Chondrocyte (in vitro differentiated cells): Measurements from ENCODE around the gene ACAP3. TPM values are rescaled to one million over a fixed set of nuclear protein-coding genes. Genes with fewer than 3 reads are reported as not detected.

ENCODE experiments used
- DNase-seq: peaks from one replicate; pipeline ENCODE4 v3.0.0; 2021; ENCODE audit warnings: mixed read lengths, low spot score
- H3K27ac Mint-ChIP-seq: one replicate; pipeline ENCODE4 v1.8.0; 2021; ENCODE audit warnings: mild to moderate bottlenecking, moderate library complexity, mixed read lengths; ENCODE audit not compliant: unreplicated experiment
- H3K27me3 Mint-ChIP-seq: 2 replicates; pipeline ENCODE4 v1.8.0; 2021; ENCODE audit warnings: low read depth, mixed read lengths
- H3K36me3 Mint-ChIP-seq: 2 replicates; pipeline ENCODE4 v1.8.0; 2021; ENCODE audit warnings: low read depth, mixed read lengths
- H3K4me1 Mint-ChIP-seq: 2 replicates; pipeline ENCODE4 v1.8.0; 2021; ENCODE audit warnings: low read depth, mild to moderate bottlenecking, mixed read lengths
- H3K4me3 Mint-ChIP-seq: one replicate; pipeline ENCODE4 v1.8.0; 2021; ENCODE audit warnings: mild to moderate bottlenecking, moderate library complexity, mixed read lengths; ENCODE audit not compliant: unreplicated experiment
- H3K9me3 Mint-ChIP-seq: 2 replicates; pipeline ENCODE4 v1.8.0; 2021; ENCODE audit warnings: low read depth, mixed read lengths
- total RNA-seq: library from RNA; stranded (reverse); gene quantifications from 3 replicates; pipeline ENCODE4 v1.2.1, GENCODE V29; 2021
- TF ChIP-seq, protein P1 (sequence below): fragments of 200-600 bp; sonication (generic); IDR thresholded peaks from 2 replicates; pipeline ENCODE4 v1.5.0; 2021; ENCODE audit warnings: antibody characterized with exemption, mild to moderate bottlenecking, moderate library complexity

Gene ACAP3
- total RNA-seq, 1 donor from 2014 or later: 51.9 TPM

- peaks cover 29% of the 10 kb centered on the region for H3K4me1 Mint-ChIP-seq
- TF ChIP-seq, protein P1, sequence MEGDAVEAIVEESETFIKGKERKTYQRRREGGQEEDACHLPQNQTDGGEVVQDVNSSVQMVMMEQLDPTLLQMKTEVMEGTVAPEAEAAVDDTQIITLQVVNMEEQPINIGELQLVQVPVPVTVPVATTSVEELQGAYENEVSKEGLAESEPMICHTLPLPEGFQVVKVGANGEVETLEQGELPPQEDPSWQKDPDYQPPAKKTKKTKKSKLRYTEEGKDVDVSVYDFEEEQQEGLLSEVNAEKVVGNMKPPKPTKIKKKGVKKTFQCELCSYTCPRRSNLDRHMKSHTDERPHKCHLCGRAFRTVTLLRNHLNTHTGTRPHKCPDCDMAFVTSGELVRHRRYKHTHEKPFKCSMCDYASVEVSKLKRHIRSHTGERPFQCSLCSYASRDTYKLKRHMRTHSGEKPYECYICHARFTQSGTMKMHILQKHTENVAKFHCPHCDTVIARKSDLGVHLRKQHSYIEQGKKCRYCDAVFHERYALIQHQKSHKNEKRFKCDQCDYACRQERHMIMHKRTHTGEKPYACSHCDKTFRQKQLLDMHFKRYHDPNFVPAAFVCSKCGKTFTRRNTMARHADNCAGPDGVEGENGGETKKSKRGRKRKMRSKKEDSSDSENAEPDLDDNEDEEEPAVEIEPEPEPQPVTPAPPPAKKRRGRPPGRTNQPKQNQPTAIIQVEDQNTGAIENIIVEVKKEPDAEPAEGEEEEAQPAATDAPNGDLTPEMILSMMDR: no peak
- H3K9me3 Mint-ChIP-seq: no peaks in the 10 kb centered on the region
- H3K27ac Mint-ChIP-seq: peak overlapping the region; percentile 98
- H3K4me3 Mint-ChIP-seq: no peak overlapping the region
- no peaks in the 10 kb centered on the region for H3K27me3 Mint-ChIP-seq
- DNase-seq: no peak
- peaks cover 23% of the 10 kb centered on the region for H3K36me3 Mint-ChIP-seq
Measured at GRCh38 chr1:1264026-1264425, 43.7 kb downstream of the ACAP3 start.

- TF ChIP-seq, protein P1: no peak
- no peaks in the 10 kb centered on the region for H3K9me3 Mint-ChIP-seq
- no peak for DNase-seq
- no peak overlapping the region for H3K4me3 Mint-ChIP-seq
- peaks cover 29% of the 10 kb centered on the region for H3K4me1 Mint-ChIP-seq
- no peak overlapping the region for H3K27ac Mint-ChIP-seq
- H3K36me3 Mint-ChIP-seq: peaks cover 25% of the 10 kb centered on the region
- H3K27me3 Mint-ChIP-seq: no peaks in the 10 kb centered on the region
Measured at GRCh38 chr1:1262758-1263157, 45.0 kb downstream of the ACAP3 start.

DNA sequence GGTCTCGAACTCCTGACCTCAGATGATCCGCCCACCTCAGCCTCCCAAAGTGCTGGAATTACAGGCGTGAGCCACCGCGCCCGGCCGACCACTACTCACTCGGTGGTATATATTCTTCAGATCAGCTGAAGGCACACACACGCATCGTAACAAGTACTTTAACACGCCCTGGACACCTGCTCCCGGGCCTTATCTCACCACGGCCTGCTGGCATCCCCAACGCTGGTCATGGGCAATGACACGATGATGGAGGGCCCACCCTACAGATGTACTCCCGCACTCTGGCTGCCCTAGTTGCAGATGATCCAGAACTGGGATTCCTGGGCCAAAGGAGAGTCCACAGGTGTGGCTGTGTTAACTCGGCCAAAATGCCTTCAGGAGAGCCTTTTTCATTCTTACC is 45.7 kb downstream of the ACAP3 start:
- H3K4me3 Mint-ChIP-seq: no peak overlapping the region
- no peaks in the 10 kb centered on the region for H3K9me3 Mint-ChIP-seq
- peaks cover 29% of the 10 kb centered on the region for H3K4me1 Mint-ChIP-seq
- TF ChIP-seq, protein P1: no peak
- H3K27ac Mint-ChIP-seq: no peak overlapping the region
- DNase-seq: no peak
- no peaks in the 10 kb centered on the region for H3K27me3 Mint-ChIP-seq
- H3K36me3 Mint-ChIP-seq: peaks cover 26% of the 10 kb centered on the region

DNA sequence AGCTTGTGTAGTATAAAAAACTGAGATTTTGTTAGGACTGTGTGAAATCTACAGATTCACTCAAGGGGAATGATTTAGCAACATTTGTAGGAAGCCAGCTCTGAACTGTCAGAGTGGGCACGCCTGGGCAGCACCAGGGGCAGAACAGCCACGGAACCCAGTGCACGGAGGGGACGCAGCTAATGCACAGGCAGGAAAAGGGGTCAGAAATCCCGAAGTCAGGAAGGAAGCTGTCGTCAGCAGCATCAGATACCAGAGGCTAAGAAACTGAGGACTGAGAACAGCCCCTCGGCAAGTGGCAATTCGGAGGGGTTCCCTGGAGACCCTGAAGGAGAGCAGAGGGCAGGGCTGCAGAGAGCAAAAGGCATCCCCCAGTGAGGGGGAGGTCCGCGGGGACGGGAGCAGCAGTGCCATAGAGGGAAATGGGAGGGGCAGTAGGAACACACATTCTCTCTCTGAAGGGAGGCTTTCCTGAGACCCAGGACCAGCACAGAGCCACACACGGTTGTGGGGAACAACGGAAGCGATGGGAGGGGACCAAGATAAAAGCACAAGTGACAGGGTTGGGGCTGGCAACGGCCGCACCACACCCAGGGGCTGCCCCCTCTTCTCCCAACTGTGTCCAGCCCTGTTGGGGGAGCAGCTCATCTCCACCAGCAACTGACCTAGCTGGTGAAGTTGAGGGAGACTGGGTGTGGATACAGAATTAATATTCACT is 46.7 kb downstream of the ACAP3 start:
- H3K4me3 Mint-ChIP-seq: no peak overlapping the region
- no peak for DNase-seq
- H3K4me1 Mint-ChIP-seq: peaks cover 26% of the 10 kb centered on the region
- TF ChIP-seq, protein P1: no peak
- no peak overlapping the region for H3K27ac Mint-ChIP-seq
- peaks cover 29% of the 10 kb centered on the region for H3K36me3 Mint-ChIP-seq
- H3K9me3 Mint-ChIP-seq: no peaks in the 10 kb centered on the region
- no peaks in the 10 kb centered on the region for H3K27me3 Mint-ChIP-seq

DNA sequence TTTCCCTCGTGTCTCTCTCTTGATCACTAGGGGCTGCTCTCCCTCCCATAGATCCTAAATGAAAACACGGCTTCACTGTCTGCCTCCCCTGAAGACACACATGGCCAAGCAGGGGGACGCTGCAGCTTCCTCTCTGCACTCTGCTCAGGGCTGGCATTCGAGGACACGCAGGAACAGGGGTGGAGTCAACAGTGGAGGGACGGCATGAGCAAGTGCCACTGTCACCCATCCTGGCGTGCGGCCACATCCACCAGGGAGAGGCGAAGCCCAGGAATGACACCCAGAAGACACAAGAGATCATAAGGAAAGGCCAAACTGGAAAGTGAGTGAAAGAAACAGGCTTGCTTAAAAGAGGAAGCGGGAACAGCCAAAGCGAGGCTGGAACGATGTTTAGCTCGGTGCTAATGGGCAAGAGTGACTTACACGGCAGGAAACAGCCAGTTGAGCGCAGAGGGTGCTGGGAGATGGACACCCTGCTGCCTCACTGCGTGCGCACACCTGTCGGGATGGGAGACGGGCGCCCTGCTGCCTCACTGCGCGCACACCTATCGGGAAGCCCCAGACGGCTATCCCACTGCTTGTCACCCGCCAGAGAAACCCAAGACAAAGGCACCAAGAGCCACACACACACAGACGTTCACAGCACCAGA is 47.7 kb downstream of the ACAP3 start:
- H3K4me3 Mint-ChIP-seq: no peak overlapping the region
- peaks cover 27% of the 10 kb centered on the region for H3K36me3 Mint-ChIP-seq
- H3K27ac Mint-ChIP-seq: no peak overlapping the region
- peaks cover 17% of the 10 kb centered on the region for H3K4me1 Mint-ChIP-seq
- DNase-seq: no peak
- TF ChIP-seq, protein P1: no peak
- H3K27me3 Mint-ChIP-seq: no peaks in the 10 kb centered on the region
- H3K9me3 Mint-ChIP-seq: no peaks in the 10 kb centered on the region
